A549 (cell line): ENCODE measurements around the gene MAPT. TPM values are rescaled to one million over a fixed set of nuclear protein-coding genes. Genes with fewer than 3 reads are reported as not detected.

Experiments
- ATAC-seq, 2 experiments: fragments of 200-7000 bp in 1 of 2; fragments of >200 bp in 1 of 2; cut with Nextera tagmentation in 1 of 2; cut with Tn5 transposase in 1 of 2; 3 replicates each; pipeline versions ENCODE4 v1.8.0 to v1.9.1; 2018 to 2020; ENCODE audit warnings: mild to moderate bottlenecking in 1 of 2, moderate library complexity in 1 of 2
- CTCF ChIA-PET: fragments of 300-600 bp; sonication (Branson Sonifier 250); formaldehyde crosslinking; extraction: SDS; loops from one replicate; lab custom pipeline; 2021; ENCODE audit warnings: antibody characterized with exemption, inconsistent platforms; lab: Yijun Ruan, JAX
- POLR2A ChIA-PET: fragments of 350-600 bp; formaldehyde crosslinking; extraction: SDS; loops from one replicate; lab custom pipeline; 2021; ENCODE audit warnings: antibody characterized with exemption, inconsistent platforms; lab: Yijun Ruan, JAX
- DNase-seq, 2 experiments: peaks; one replicate each; pipeline versions ENCODE4 v3.0.0 to v3.0.0-alpha.2; 2011 to 2016; ENCODE audit warnings: low read depth in 1 of 2, low spot score in 1 of 2
- FAIRE-seq: peaks from 2 replicates; lab custom pipeline; 2011; peaks lifted over from hg19 to GRCh38; lab: Jason Lieb, UNC
- H3K27ac ChIP-seq, 2 experiments: fragments of >200 bp; sonication (Bioruptor Twin); formaldehyde crosslinking; 3 replicates each; pipeline ENCODE4 v1.5.1; 2016 to 2017
- H3K4me1 ChIP-seq: fragments of >200 bp; sonication (Bioruptor Twin); formaldehyde crosslinking; 3 replicates; pipeline ENCODE4 v1.6.1; 2016
- H3K4me2 ChIP-seq: fragments of >200 bp; sonication (Bioruptor Twin); formaldehyde crosslinking; 3 replicates; pipeline ENCODE4 v1.6.1; 2016
- H3K4me3 ChIP-seq: fragments of >200 bp; sonication (Bioruptor Twin); formaldehyde crosslinking; 3 replicates; pipeline ENCODE4 v1.5.1; 2016
- H3K9me3 ChIP-seq: fragments of >200 bp; sonication (Bioruptor Twin); formaldehyde crosslinking; 3 replicates; pipeline ENCODE4 v1.6.1; 2016
- BCL3 ChIP-seq: fragments of >200 bp; sonication (Bioruptor Twin); formaldehyde crosslinking; IDR thresholded peaks from 3 replicates; pipeline ENCODE4 v1.6.1; 2016
- CEBPB ChIP-seq, 2 experiments: fragments of >200 bp in 1 of 2; sonication (Bioruptor Twin) in 1 of 2; formaldehyde crosslinking in 1 of 2; IDR thresholded peaks; 2 replicates each; pipeline ENCODE4 v1.6.1; 2012 to 2016
- GATA3 ChIP-seq: IDR thresholded peaks from 2 replicates; pipeline ENCODE4 v1.6.1; 2012; ENCODE audit warnings: borderline replicate concordance
- HEYL ChIP-seq: fragments of 250-450 bp; sonication (Bioruptor Pico); IDR thresholded peaks from 2 replicates; pipeline ENCODE4 v1.8.0; 2021; ENCODE audit warnings: mild to moderate bottlenecking, moderate library complexity
- ZC3H11A ChIP-seq: fragments of 450-650 bp; IDR thresholded peaks from 2 replicates; pipeline ENCODE4 v1.6.1; 2014; ENCODE audit warnings: antibody characterized with exemption, mild to moderate bottlenecking
- WGBS: methylation state at CpG from one replicate; pipeline ENCODE4 v1.1.6; 2017; ENCODE audit errors: missing lambda C conversion rate; 5-methylcytosine and 5-hydroxymethylcytosine counted together
- polyA plus RNA-seq, 4 experiments: library from polyadenylated mRNA; depleted of rRNA in 3 of 4; stranded (reverse); fragments of >200 nt; fragmentation: RNase III in 1 of 4; extraction: RNeasy Plus Mini Kit Qiagen cat#74134 plus additional on column Dnase treatment in 1 of 4; gene quantifications; 2 replicates in 3 of 4; 3 replicates in 1 of 4; pipeline ENCODE4 v1.2.3, GENCODE V29; 2011 to 2017
- small RNA-seq, 6 experiments: library from RNA; depleted of rRNA; stranded (forward); fragments of <200 nt; gene quantifications; one replicate each; pipeline ENCODE3, GENCODE V24; 2012

The MAPT gene
- polyA plus RNA-seq, 2 of the 4 experiments (the other 2 are of a cell fraction), result 1.2 to 1.6 TPM

GRCh38 chr17:46072998-46073397 is 178.6 kb downstream of the MAPT start:
- DNase-seq, result peak; percentile 23 to 46
- H3K4me2 ChIP-seq, result peak overlapping the region; percentile 75
- peaks cover 49% of the 10 kb centered on the region for H3K4me1 ChIP-seq
- peak overlapping the region; percentile 44 to 59; a peak in 2 of 6 replicates for H3K27ac ChIP-seq
- ATAC-seq, result peak; percentile 74 to 86; a peak in 5 of 6 replicates
- ChIA-PET POLR2A (interaction anchor here (0.6 kb wide), 1 partner anchor 28 kb away, joined by 6 read pairs; no protein-coding TSS in a partner anchor), CTCF (interaction anchor here (1.2 to 3.4 kb wide), 2 partner anchors 10 to 120 kb away, joined by 6 to 21 read pairs; partner anchors contain the start of gene KANSL1)
- peak; percentile 97 for FAIRE-seq
- no peak for TF ChIP-seq HEYL (CRISPR knock-in tag)
- TF ChIP-seq GATA3, result peak; percentile 52; the same call in 1 of the 2 replicates
- TF ChIP-seq, all 56 proteins: peak for 1
- Histone ChIP-seq H3K4me3 (no peak overlapping the region; the same call in 2 of the 3 replicates), H3K9me3 (no peaks in the 10 kb centered on the region)
- WGBS, result 15% methylated on average over 1 of the region's 1 CpG

- H3K27ac ChIP-seq, result no peak overlapping the region
- POLR2A ChIA-PET, result interaction anchor here (1.1 kb wide), 1 partner anchor 118 kb away, joined by 3 read pairs; the partner anchor contains the start of gene KANSL1
- CTCF ChIA-PET, result interaction anchor here (1.4 kb wide), 2 partner anchors 30 to 72 kb away, joined by 4 to 5 read pairs; no protein-coding TSS in a partner anchor
- no peak for FAIRE-seq
- TF ChIP-seq ZC3H11A (peak; percentile 99), CEBPB (IDR thresholded peaks at IDR 0.05) (peak; percentile 42 to 63; a peak in 2 of 4 replicates), BCL3 (no peak)
- WGBS, result 93% methylated on average over 1 of the region's 1 CpG
- H3K4me2 ChIP-seq, result peak overlapping the region; percentile 75; the same call in 1 of the 3 replicates
- H3K9me3 ChIP-seq, result no peaks in the 10 kb centered on the region
- no peak for ATAC-seq
- DNase-seq, result no peak
- H3K4me1 ChIP-seq, result peaks cover 49% of the 10 kb centered on the region
- H3K4me3 ChIP-seq, result no peak overlapping the region
Measured at GRCh38 chr17:46074540-46074939, 180.2 kb downstream of the MAPT start.

Small RNA genes within 50 kb of the gene (small RNA-seq; reads per million reads assigned to genes)
- 0 reads per million in 6 experiments for gene RF00017

Other genes starting within 250 kb of the MAPT start
- gene CRHR1, start 110.2 kb upstream of the MAPT start, polyA plus RNA-seq (2011; rRNA removed), result 0.09 TPM in 1 of 2 replicates, not detected in the other
- gene CRHR1, start 110.2 kb upstream of the MAPT start, polyA plus RNA-seq (2017; fragmentation: RNase III; extraction: RNeasy Plus Mini Kit Qiagen cat#74134 plus additional on column Dnase treatment), result 0.12 TPM in 1 of 3 replicates, not detected in the others
- not detected in 2 replicates for gene SPPL2C, start 49.7 kb upstream of the MAPT start, polyA plus RNA-seq (2011; rRNA removed)
- not detected in 3 replicates for gene SPPL2C, start 49.7 kb upstream of the MAPT start, polyA plus RNA-seq (2017; fragmentation: RNase III; extraction: RNeasy Plus Mini Kit Qiagen cat#74134 plus additional on column Dnase treatment)
- not detected in 2 replicates for gene STH, start 104.7 kb downstream of the MAPT start, polyA plus RNA-seq (2011; rRNA removed)
- gene STH, start 104.7 kb downstream of the MAPT start, polyA plus RNA-seq (2017; fragmentation: RNase III; extraction: RNeasy Plus Mini Kit Qiagen cat#74134 plus additional on column Dnase treatment), result not detected in 3 replicates